KMS-11 (cell line): Measurements from ENCODE around the gene EPHX1.
"Not testable (repeated sequence)": the region's sequence is repeated elsewhere in the genome, so short reads cannot be mapped to it uniquely, and the experiment has no call there.

ENCODE experiments used
- H2AFZ ChIP-seq: fragments of 200-600 bp; sonication (generic); 2 replicates; pipeline ENCODE4 v1.6.1; 2016; ENCODE audit warnings: antibody characterized with exemption, mixed run types, low read depth
- H3K27ac ChIP-seq: fragments of 200-600 bp; sonication (generic); 2 replicates; pipeline ENCODE4 v1.6.1; 2016; ENCODE audit warnings: mild to moderate bottlenecking, mixed run types
- H3K27me3 ChIP-seq: fragments of 200-600 bp; sonication (generic); 2 replicates; pipeline ENCODE4 v1.6.1; 2017; ENCODE audit warnings: mild to moderate bottlenecking, low read depth, mixed run types, moderate library complexity; ENCODE audit not compliant: insufficient read depth
- H3K36me3 ChIP-seq: fragments of 200-600 bp; sonication (generic); 2 replicates; pipeline ENCODE4 v1.6.1; 2017; ENCODE audit warnings: mild to moderate bottlenecking, mixed run types; ENCODE audit not compliant: insufficient read depth
- H3K4me1 ChIP-seq: fragments of 200-600 bp; sonication (generic); 2 replicates; pipeline ENCODE4 v1.6.1; 2016; ENCODE audit warnings: mild to moderate bottlenecking, low read depth, mixed run types; ENCODE audit not compliant: poor library complexity, severe bottlenecking
- H3K4me2 ChIP-seq: fragments of 200-600 bp; sonication (generic); 2 replicates; pipeline ENCODE4 v1.7.0; 2016; ENCODE audit warnings: mild to moderate bottlenecking, mixed run types
- H3K4me3 ChIP-seq: fragments of 200-600 bp; sonication (generic); IDR thresholded peaks from 2 replicates; pipeline ENCODE4 v1.6.1; 2017; ENCODE audit warnings: low read depth, low read length, mixed read lengths; ENCODE audit not compliant: insufficient read depth
- H3K79me2 ChIP-seq: fragments of 200-600 bp; sonication (generic); 2 replicates; pipeline ENCODE4 v1.6.1; 2016; ENCODE audit warnings: low read depth, mixed run types; ENCODE audit not compliant: insufficient read depth
- H3K9ac ChIP-seq: fragments of 200-600 bp; sonication (generic); 2 replicates; pipeline ENCODE4 v1.6.1; 2016; ENCODE audit warnings: mild to moderate bottlenecking, mixed run types
- H4K20me1 ChIP-seq: fragments of 200-600 bp; sonication (generic); 2 replicates; pipeline ENCODE4 v1.6.1; 2016; ENCODE audit warnings: mild to moderate bottlenecking, mixed run types; ENCODE audit not compliant: insufficient read depth
- CTCF ChIP-seq: fragments of 200-600 bp; sonication (generic); conservative IDR thresholded peaks from 2 replicates; pipeline ENCODE4 v1.6.1; 2017; ENCODE audit warnings: low read depth, mild to moderate bottlenecking, antibody characterized with exemption, low read length, moderate library complexity, mixed read lengths

Gene EPHX1

GRCh38 chr1:225883616-225884265, 73.8 kb downstream of the EPHX1 start:
- Histone ChIP-seq H3K27ac (peak overlapping the region; percentile 82), H2AFZ (peak overlapping the region; percentile 98), H3K27me3 (no peaks in the 10 kb centered on the region), H3K4me1 (peaks cover 45% of the 10 kb centered on the region), H3K9ac (peak overlapping the region; percentile 77; the same call in 1 of the 2 replicates), H3K79me2 (peaks cover 21% of the 10 kb centered on the region; the same call in 1 of the 2 replicates), H3K4me3 (no peak overlapping the region), H4K20me1 (no peaks in the 10 kb centered on the region), H3K36me3 (no peaks in the 10 kb centered on the region), H3K4me2 (peak overlapping the region; percentile 90)
- 0 out of 2 replicates have a peak, but pooled peaks have one; percentile 11 for TF ChIP-seq CTCF

DNA sequence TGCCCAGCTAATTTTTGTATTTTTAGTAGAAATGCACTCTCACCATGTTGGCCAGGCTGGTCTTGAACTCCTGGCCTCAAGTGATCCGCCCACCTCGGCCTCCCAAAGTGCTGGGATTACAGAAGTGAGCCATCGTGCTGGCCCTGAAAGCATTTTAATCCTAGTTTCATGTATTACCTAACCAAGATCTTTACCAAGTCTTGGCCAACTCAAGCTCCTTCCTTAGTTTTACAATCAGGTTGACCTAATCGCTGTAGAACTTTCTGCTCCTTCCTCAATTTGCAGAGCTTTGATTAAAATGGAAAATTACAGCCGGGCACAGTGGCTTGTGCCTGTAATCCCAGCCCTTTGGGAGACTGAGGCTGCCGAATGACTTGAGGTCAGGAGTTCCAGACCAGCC, 75.4 kb downstream of the EPHX1 start:
- no peak overlapping the region for H3K4me3 ChIP-seq
- peaks cover 29% of the 10 kb centered on the region for H3K4me1 ChIP-seq
- TF ChIP-seq CTCF, result no peak
- no peak overlapping the region for H2AFZ ChIP-seq
- no peak overlapping the region for H3K9ac ChIP-seq
- H4K20me1 ChIP-seq, result no peaks in the 10 kb centered on the region
- no peak overlapping the region for H3K4me2 ChIP-seq
- no peak overlapping the region for H3K27ac ChIP-seq
- peaks cover 11% of the 10 kb centered on the region; the same call in 1 of the 2 replicates for H3K79me2 ChIP-seq
- no peaks in the 10 kb centered on the region for H3K27me3 ChIP-seq
- no peaks in the 10 kb centered on the region for H3K36me3 ChIP-seq

DNA sequence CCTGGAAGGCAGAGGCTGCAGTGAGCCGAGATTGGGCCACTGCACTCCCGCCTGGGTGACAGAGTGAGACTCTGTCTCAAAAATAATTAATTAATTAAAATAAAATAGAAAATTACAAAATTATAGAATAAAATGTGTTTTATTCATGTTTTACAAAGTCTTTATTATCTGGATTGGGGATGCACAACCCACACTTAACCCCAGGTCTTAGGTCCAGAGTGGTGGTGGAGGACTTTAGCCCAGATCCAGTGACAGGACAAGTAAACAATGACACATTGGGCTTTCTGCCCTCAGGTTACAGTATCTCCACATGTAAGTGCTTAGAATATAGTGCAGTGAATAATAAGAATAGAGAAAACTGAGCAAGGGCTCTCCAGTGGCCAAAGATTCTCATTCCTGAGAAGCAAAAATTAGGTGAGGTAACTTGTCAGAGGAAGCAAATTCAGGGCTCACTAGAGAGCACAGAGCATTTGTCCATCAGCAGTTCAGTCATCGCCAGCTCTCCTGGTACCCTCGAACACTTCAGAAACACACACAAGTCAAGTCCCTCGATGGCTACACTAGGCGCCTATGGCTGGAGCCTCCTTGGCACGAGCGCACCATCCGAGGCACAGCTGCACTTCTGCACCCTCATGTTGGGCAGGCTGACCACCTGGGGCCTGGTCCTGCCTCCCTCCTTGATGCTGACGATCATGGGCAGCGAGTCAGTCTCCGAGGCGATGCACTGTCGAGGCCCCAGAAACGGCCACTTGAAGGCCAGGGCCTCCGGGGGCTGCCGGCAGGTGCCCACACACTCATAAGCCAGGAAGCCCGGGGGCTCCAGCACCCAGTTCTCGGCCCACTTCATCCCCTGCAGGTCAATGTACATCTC, 76.5 kb downstream of the EPHX1 start:
- TF ChIP-seq CTCF, result no peak
- Histone ChIP-seq H2AFZ (no peak overlapping the region), H3K4me2 (no peak overlapping the region), H4K20me1 (no peaks in the 10 kb centered on the region), H3K27ac (no peak overlapping the region), H3K27me3 (no peaks in the 10 kb centered on the region), H3K4me3 (no peak overlapping the region), H3K79me2 (peaks cover 5% of the 10 kb centered on the region; the same call in 1 of the 2 replicates), H3K36me3 (no peaks in the 10 kb centered on the region), H3K9ac (no peak overlapping the region), H3K4me1 (peaks cover 18% of the 10 kb centered on the region)

GRCh38 chr1:225887030-225887314, 77.0 kb downstream of the EPHX1 start:
- no peak overlapping the region for H3K4me2 ChIP-seq
- H2AFZ ChIP-seq, result no peak overlapping the region
- no peak for TF ChIP-seq CTCF
- no peaks in the 10 kb centered on the region for H3K36me3 ChIP-seq
- no peak overlapping the region for H3K9ac ChIP-seq
- peaks cover 1% of the 10 kb centered on the region; the same call in 1 of the 2 replicates for H3K79me2 ChIP-seq
- H3K27ac ChIP-seq, result no peak overlapping the region
- no peaks in the 10 kb centered on the region for H3K27me3 ChIP-seq
- H4K20me1 ChIP-seq, result no peaks in the 10 kb centered on the region
- H3K4me1 ChIP-seq, result peaks cover 16% of the 10 kb centered on the region
- H3K4me3 ChIP-seq, result no peak overlapping the region

DNA sequence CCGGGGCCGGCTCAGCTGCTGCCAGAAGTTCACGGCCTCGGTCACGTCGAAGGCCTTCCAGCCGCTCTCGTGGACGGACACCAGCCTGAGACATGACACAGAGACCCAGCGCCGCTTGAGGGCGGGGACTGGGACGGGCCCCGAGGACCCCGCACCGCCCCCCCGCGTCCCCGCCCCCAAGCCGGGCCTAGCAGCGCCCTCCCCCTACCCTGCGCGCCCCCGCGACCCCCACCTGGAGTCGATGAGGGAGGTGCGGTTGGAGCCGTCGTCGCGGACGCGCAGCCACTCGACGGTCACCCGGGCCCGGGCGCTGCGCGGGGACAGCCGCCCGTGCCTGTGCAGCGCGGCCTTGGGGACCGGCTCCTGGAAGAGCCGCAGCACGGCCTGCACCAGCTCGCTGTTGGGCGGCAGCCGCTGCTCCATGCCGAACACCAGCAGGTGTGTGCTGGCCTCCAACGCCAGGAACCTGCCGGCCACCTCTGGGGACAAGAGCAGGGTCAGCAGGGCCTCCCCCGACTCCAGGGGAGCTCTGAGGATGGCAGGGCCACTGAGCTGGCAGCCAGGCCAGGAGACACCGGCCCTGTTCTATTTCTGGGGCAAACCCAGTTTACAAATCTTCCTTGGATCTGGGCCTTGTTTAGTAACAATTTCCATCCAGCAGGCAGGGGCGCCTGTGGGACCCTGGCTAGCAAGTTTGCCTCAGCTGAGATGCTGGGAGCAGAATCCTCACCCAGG, 77.8 kb downstream of the EPHX1 start:
- not testable (repeated sequence) for H3K79me2 ChIP-seq, H3K27me3 ChIP-seq, H3K36me3 ChIP-seq, H3K4me3 ChIP-seq, H2AFZ ChIP-seq, H3K4me2 ChIP-seq, H3K27ac ChIP-seq, H3K9ac ChIP-seq, H4K20me1 ChIP-seq
- H3K4me1 ChIP-seq, result peaks cover 16% of the 10 kb centered on the region
